Effector memory CD4-positive, alpha-beta T cell (primary cell): Measurements from ENCODE around the gene CACNA1H.

Experiments used
- DNase-seq, 3 donors: peaks; one replicate each; pipeline ENCODE4 v3.0.0-alpha.2; 2020
- H3K27ac ChIP-seq: 2 replicates; pipeline ENCODE4 v1.7.0; 2013; ENCODE audit warnings: mild to moderate bottlenecking, low read length, moderate library complexity; ENCODE audit not compliant: insufficient read depth, poor library complexity, severe bottlenecking
- H3K27me3 ChIP-seq: replicated peaks from 2 replicates; pipeline ENCODE4 v1.7.0; 2013; ENCODE audit warnings: mild to moderate bottlenecking, low read length; ENCODE audit not compliant: insufficient read depth, control insufficient read depth, poor library complexity, severe bottlenecking
- H3K36me3 ChIP-seq: 2 replicates; pipeline ENCODE4 v1.7.0; 2013; ENCODE audit warnings: mild to moderate bottlenecking, low read length, moderate library complexity; ENCODE audit not compliant: control insufficient read depth, insufficient read depth
- H3K4me1 ChIP-seq: 2 replicates; pipeline ENCODE4 v1.7.0; 2013; ENCODE audit warnings: low read length, mild to moderate bottlenecking; ENCODE audit not compliant: control insufficient read depth, insufficient read depth, poor library complexity, severe bottlenecking
- H3K4me3 ChIP-seq: 2 replicates; pipeline ENCODE4 v1.7.0; 2013; ENCODE audit warnings: low read length, low read depth, mild to moderate bottlenecking; ENCODE audit not compliant: insufficient read depth, poor library complexity, severe bottlenecking
- H3K9me3 ChIP-seq: 2 replicates; pipeline ENCODE4 v1.7.0; 2013; ENCODE audit warnings: mild to moderate bottlenecking, low read length, moderate library complexity; ENCODE audit not compliant: control insufficient read depth

The CACNA1H gene

DNA sequence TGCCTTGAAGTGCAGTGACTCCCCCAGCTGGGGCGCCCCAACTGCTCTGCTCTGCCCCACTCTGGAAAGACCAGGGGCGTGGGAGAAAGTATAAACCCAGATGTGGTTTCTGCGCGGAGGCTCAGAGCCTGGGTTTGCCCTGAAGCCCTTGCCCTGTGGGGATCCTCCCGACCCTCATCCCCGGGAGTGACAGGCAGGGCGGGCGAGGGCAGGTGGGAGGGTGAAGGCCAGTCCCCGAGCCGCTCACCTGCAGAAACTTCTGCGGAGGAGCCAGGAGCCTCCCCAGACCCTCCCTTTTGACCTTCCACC, 106.8 kb downstream of the CACNA1H start:
- DNase-seq = no peak
- Histone ChIP-seq H3K4me3 (no peak overlapping the region), H3K27me3 (peaks cover 27% of the 10 kb centered on the region)

GRCh38 chr16:1260101-1260680, 107.3 kb downstream of the CACNA1H start:
- H3K27me3 ChIP-seq = peaks cover 27% of the 10 kb centered on the region

More for the DNA sequence above, 106.8 kb downstream of the CACNA1H start:
- Histone ChIP-seq H3K27ac (no peak overlapping the region), H3K36me3 (no peaks in the 10 kb centered on the region), H3K9me3 (no peaks in the 10 kb centered on the region), H3K4me1 (peaks cover 8% of the 10 kb centered on the region)

DNA sequence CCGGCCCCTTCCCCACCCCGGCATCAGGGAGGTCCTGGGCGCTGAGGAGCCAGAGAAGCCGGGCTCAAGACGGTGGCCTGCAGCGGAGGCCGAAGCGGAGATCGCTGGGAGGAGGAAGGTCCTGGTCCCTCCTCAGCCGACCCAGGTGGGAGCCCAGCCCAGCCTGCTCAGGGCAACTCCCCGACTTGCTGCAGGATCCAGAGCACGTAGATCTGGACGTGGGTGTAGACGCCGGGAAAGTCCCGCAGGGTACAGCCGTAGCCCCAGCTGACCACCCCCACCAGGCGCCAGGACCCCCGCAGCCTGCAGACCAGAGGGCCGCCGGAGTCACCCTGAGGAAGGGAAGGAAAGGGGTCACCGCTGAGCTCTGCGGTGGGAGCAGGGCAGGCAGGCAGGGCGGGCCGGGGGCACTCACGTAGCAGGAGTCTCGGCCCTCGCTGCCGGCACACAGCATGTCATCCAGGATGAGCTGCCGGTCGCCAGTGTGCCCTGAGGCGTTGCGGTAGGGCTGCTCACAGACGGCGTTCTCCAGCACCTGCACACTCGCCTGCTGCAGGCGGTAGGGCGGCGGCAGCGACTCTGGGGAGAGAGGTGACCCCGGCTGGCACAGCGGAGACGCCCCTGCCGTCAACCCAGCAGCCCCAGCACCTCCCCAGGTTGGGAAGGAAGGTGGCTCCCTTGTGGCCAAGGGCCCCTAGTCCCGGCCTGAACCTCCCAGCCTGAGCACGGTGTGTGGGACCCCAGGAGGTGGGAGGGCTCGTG, 108.4 kb downstream of the CACNA1H start:
- H3K27ac ChIP-seq = no peak overlapping the region
- DNase-seq = no peak
- H3K4me1 ChIP-seq = peaks cover 8% of the 10 kb centered on the region
- no peak overlapping the region for H3K4me3 ChIP-seq
- no peaks in the 10 kb centered on the region for H3K36me3 ChIP-seq
- no peaks in the 10 kb centered on the region for H3K9me3 ChIP-seq
- peaks cover 27% of the 10 kb centered on the region for H3K27me3 ChIP-seq

More at GRCh38 chr16:1260101-1260680, 107.3 kb downstream of the CACNA1H start:
- no peak overlapping the region for H3K27ac ChIP-seq
- H3K9me3 ChIP-seq = no peaks in the 10 kb centered on the region
- no peak for DNase-seq
- peaks cover 8% of the 10 kb centered on the region for H3K4me1 ChIP-seq
- no peak overlapping the region for H3K4me3 ChIP-seq
- H3K36me3 ChIP-seq = no peaks in the 10 kb centered on the region

DNA sequence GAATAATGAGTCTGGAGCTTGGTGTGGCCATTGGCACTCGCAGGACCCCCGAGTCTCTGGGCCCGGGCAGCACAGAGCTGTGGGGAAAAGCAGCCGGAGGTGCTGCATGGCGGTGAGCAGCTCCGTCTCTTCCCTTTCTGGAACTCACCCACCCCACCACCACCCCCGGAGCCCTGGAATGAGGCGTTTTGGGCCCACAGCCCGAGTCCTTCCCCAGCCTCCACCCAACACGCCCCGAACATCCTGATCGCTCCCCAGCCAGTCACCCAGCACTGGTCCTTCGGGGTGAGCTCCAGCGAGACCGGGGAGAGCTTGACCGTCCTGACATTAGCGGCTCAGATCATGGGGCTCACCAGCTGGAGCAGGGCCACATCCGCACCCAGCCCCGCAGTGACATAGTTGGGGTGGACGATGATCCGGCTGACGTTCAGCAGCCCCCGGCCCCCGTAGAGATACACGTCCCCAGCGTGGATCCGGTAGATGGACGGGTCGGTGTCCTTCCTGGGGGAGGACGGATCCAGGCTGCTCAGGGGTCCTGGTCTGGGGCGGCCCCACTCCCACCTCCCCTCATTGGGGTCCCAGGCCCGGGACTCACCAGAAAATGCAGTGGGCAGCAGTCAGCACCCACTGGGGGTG, 109.4 kb downstream of the CACNA1H start:
- Histone ChIP-seq H3K9me3 (no peaks in the 10 kb centered on the region), H3K4me3 (no peak overlapping the region), H3K36me3 (no peaks in the 10 kb centered on the region), H3K4me1 (peaks cover 8% of the 10 kb centered on the region), H3K27me3 (peaks cover 27% of the 10 kb centered on the region), H3K27ac (no peak overlapping the region)
- DNase-seq = no peak

DNA sequence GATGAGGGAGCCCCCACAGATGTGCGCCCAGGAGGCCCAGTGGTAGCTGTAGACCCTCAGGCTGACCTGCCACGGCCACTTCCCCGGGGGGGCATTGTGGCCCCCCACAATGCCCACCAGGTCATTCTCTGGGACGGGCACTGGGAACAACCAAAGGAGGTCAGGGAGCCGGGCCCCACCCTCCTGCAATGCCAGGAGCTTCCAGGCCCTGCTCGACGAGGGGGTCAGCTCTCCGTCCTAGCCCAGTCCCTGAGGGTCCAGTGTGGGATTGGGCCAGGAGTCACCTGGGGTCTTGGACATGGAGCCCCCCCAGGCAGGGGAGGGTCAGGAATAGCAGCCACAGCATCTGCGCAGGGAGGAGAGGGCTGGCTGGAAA, 109.9 kb downstream of the CACNA1H start:
- Histone ChIP-seq H3K4me1 (peaks cover 8% of the 10 kb centered on the region), H3K9me3 (no peaks in the 10 kb centered on the region), H3K27me3 (peaks cover 27% of the 10 kb centered on the region), H3K27ac (no peak overlapping the region), H3K4me3 (no peak overlapping the region), H3K36me3 (no peaks in the 10 kb centered on the region)
- DNase-seq = no peak

- no peak for DNase-seq
- Histone ChIP-seq H3K27ac (no peak overlapping the region), H3K27me3 (peaks cover 25% of the 10 kb centered on the region), H3K36me3 (no peaks in the 10 kb centered on the region), H3K9me3 (no peaks in the 10 kb centered on the region), H3K4me1 (peaks cover 6% of the 10 kb centered on the region), H3K4me3 (no peak overlapping the region)
Observed at GRCh38 chr16:1263591-1264344, 110.9 kb downstream of the CACNA1H start.

DNA sequence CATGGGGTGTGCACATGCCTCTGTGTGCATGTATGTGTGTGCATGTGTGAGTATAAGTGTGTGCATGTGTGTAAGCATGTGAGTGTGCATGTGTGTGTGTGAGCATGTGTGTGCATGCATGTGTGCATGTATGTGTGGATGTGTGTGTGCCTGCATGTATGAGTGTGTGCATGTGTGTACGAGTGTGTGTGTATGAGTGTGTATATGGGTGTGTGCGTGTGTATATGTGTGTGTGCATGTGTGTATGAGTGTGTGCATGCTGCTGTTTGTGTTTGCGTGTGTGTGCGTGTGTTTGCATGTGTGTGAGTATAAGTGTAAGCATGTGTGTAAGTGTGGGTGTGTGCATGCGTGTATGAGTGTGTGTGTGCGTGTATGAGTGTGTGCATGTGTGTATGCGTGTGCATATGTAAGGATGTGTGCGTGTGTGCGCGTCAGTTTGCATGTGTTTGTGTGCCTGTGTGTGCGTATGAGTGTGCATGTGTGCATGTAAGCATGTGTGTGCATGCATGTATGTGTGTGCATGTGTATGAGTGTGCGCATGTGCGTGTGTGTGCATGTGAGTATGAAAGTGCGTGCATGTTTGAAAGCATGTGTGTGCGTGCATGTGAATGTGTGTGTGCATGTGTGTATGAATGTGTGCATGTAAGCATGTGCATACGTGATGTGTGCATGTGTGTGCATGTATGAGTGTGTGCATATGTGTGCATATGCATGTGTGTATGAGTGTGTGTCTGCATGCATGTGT, 111.6 kb downstream of the CACNA1H start:
- Histone ChIP-seq H3K4me1 (no peaks in the 10 kb centered on the region), H3K27me3 (peaks cover 18% of the 10 kb centered on the region), H3K27ac (no peak overlapping the region), H3K36me3 (no peaks in the 10 kb centered on the region), H3K4me3 (no peak overlapping the region), H3K9me3 (no peaks in the 10 kb centered on the region)
- DNase-seq = no peak

GRCh38 chr16:1265090-1265630, 112.3 kb downstream of the CACNA1H start:
- no peaks in the 10 kb centered on the region for H3K4me1 ChIP-seq
- H3K27me3 ChIP-seq = peaks cover 12% of the 10 kb centered on the region
- DNase-seq = no peak

DNA sequence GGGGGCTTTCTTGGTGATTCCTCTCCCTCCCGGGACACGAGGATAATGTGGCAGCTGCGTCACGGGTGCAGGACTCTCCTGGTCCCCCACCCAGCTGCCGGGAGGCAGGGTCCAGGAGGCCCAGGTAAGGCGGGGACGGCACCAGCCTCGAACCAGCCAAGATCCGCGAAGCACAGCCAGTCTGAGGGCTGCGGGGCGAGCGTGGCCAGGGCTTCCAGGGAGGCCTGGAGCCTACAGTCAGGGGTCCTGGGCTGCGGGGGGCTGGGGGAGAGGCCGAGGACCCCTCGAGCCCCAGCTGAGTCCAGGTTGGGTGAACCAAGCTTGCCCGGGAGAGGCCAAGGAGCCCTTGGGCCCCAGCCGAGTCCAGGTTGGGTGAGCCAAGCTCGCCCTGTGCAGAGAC, 112.9 kb downstream of the CACNA1H start:
- Histone ChIP-seq H3K4me1 (no peaks in the 10 kb centered on the region), H3K27me3 (peaks cover 6% of the 10 kb centered on the region), H3K36me3 (no peaks in the 10 kb centered on the region), H3K9me3 (no peaks in the 10 kb centered on the region), H3K4me3 (no peak overlapping the region), H3K27ac (no peak overlapping the region)
- no peak for DNase-seq

More at GRCh38 chr16:1265090-1265630, 112.3 kb downstream of the CACNA1H start:
- H3K36me3 ChIP-seq = no peaks in the 10 kb centered on the region
- H3K9me3 ChIP-seq = no peaks in the 10 kb centered on the region
- no peak overlapping the region for H3K4me3 ChIP-seq
- no peak overlapping the region for H3K27ac ChIP-seq
